Right lobe of liver (tissue), 6 donors: Measurements from ENCODE around the gene TNS3. TPM values are rescaled to one million over a fixed set of nuclear protein-coding genes. Genes with fewer than 3 reads are reported as not detected.
A peak's percentile ranks its signal among the peaks of the same experiment; 100 is the strongest.

Experiments
- ATAC-seq, 4 donors: fragments of 200-7000 bp; cut with Tn5 transposase; one replicate each; pipeline ENCODE4 v1.9.1; 2020; ENCODE audit warnings: mild to moderate bottlenecking in 4 of 4, moderate library complexity in 4 of 4
- DNase-seq, 3 donors: peaks; one replicate each; pipeline ENCODE4 v3.0.0-alpha.2; 2020
- H3K27ac ChIP-seq, 3 donors: fragments of 200-600 bp; one replicate each; pipeline ENCODE4 v1.8.0; 2022
- H3K27me3 ChIP-seq, 2 donors: fragments of 200-600 bp; one replicate each; pipeline ENCODE4 v1.8.0; 2022
- H3K36me3 ChIP-seq, 4 donors: fragments of 200-600 bp; sonication (generic) in 1 of 4; one replicate each; pipeline versions ENCODE4 v1.5.1 to v1.8.0; 2017 to 2022; ENCODE audit warnings: control low read depth in 1 of 4
- H3K4me1 ChIP-seq, 4 donors: fragments of 200-600 bp; sonication (generic) in 1 of 4; one replicate each; pipeline versions ENCODE4 v1.5.1 to v1.8.0; 2017 to 2022; ENCODE audit warnings: control low read depth in 1 of 4
- H3K4me3 ChIP-seq, 3 donors: fragments of 200-600 bp; one replicate each; pipeline ENCODE4 v1.8.0; 2022
- H3K9me3 ChIP-seq, 4 donors: fragments of 200-600 bp; sonication (generic) in 1 of 4; one replicate each; pipeline versions ENCODE4 v1.5.1 to v1.8.0; 2017 to 2022; ENCODE audit warnings: control low read depth in 1 of 4
- POLR2A ChIP-seq: fragments of 450-650 bp; IDR thresholded peaks from one replicate; pipeline ENCODE4 v1.6.1; 2017; ENCODE audit warnings: antibody characterized with exemption, mild to moderate bottlenecking
- WGBS: methylation state at CpG from one replicate; pipeline ENCODE4 v1.1.6; 2018; ENCODE audit warnings: low coverage, low lambda C conversion rate; ENCODE audit not compliant: insufficient coverage; ENCODE audit errors: missing lambda C conversion rate; 5-methylcytosine and 5-hydroxymethylcytosine counted together
- intact Hi-C, 2 donors: fragments of 100-400 bp; cut with DNase I; formaldehyde crosslinking; loops; one replicate each; pipeline versions ENCODE4 v1.11.2 to v1.14.1; 2022
- total RNA-seq, 6 experiments: library from RNA; depleted of rRNA in 2 of 6; stranded (reverse); fragments of >200 nt in 2 of 6; fragmentation: NEBNext Ultra II Directional in 3 of 6; extraction: Animal tissue kit (Norgen Biotek cat#: 25700) in 3 of 6; gene quantifications; one replicate each; pipeline versions ENCODE4 v1.1.0 to v1.2.4, GENCODE V29; 2016 to 2023
- TF ChIP-seq, protein P1 (sequence below), 4 donors: fragments of 200-600 bp in 3 of 4; fragments of 450-650 bp in 1 of 4; IDR thresholded peaks; one replicate each; pipeline versions ENCODE4 v1.5.1 to v1.8.0; 2016 to 2022; ENCODE audit warnings: antibody characterized with exemption in 4 of 4, mild to moderate bottlenecking in 2 of 4
- donor health status: DM: no; HTN: yes; CAD: no.
- donor health status: DM: no; HTN: no; CAD: no.
- donor health status: DM: no; HTN: no; CAD: no.
- donor health status: DM: no; HTN: yes; CAD: no.
- donor health status: DM: no; HTN: yes; CAD: no.

TNS3 gene
- total RNA-seq, 6 experiments from 2014 or later, result 51.2 to 95.0 (median 58.4) TPM

DNA sequence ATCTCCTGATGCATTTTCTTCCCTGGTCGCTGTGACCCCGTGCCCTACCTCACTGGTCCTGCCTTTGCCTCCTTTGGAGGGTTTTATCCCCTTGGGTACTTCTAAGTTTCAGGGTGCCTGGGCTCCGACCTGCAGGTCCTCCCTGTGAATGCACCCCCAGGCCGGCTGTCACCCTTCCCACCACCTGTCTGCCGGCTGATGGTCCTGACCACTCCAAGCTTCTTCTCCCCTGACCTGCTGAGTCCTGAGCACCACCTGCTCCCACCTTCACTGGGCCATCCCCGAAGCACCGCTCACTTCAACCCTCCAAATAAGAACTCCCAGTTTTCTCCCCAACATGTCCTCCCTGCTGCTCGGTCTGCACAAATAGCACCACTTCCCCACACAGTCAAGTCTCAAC, 33.4 kb downstream of the TNS3 start:
- no peak overlapping the region for H3K4me3 ChIP-seq
- DNase-seq (no peak), ATAC-seq (no peak)
- no peaks in the 10 kb centered on the region for H3K27me3 ChIP-seq
- TF ChIP-seq, protein P1, sequence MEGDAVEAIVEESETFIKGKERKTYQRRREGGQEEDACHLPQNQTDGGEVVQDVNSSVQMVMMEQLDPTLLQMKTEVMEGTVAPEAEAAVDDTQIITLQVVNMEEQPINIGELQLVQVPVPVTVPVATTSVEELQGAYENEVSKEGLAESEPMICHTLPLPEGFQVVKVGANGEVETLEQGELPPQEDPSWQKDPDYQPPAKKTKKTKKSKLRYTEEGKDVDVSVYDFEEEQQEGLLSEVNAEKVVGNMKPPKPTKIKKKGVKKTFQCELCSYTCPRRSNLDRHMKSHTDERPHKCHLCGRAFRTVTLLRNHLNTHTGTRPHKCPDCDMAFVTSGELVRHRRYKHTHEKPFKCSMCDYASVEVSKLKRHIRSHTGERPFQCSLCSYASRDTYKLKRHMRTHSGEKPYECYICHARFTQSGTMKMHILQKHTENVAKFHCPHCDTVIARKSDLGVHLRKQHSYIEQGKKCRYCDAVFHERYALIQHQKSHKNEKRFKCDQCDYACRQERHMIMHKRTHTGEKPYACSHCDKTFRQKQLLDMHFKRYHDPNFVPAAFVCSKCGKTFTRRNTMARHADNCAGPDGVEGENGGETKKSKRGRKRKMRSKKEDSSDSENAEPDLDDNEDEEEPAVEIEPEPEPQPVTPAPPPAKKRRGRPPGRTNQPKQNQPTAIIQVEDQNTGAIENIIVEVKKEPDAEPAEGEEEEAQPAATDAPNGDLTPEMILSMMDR (IDR thresholded peaks at IDR 0.05), result no peak
- TF ChIP-seq POLR2A, result no peak
- intact Hi-C loops, result no loop called here
- H3K27ac ChIP-seq, result no peak overlapping the region
- no peaks in the 10 kb centered on the region for H3K9me3 ChIP-seq
- WGBS, result 92% methylated on average over 5 of the region's 8 CpGs
- peaks cover 0 to 6% (median 0%) of the 10 kb centered on the region in 4 donors for H3K36me3 ChIP-seq
- no peaks in the 10 kb centered on the region for H3K4me1 ChIP-seq

DNA sequence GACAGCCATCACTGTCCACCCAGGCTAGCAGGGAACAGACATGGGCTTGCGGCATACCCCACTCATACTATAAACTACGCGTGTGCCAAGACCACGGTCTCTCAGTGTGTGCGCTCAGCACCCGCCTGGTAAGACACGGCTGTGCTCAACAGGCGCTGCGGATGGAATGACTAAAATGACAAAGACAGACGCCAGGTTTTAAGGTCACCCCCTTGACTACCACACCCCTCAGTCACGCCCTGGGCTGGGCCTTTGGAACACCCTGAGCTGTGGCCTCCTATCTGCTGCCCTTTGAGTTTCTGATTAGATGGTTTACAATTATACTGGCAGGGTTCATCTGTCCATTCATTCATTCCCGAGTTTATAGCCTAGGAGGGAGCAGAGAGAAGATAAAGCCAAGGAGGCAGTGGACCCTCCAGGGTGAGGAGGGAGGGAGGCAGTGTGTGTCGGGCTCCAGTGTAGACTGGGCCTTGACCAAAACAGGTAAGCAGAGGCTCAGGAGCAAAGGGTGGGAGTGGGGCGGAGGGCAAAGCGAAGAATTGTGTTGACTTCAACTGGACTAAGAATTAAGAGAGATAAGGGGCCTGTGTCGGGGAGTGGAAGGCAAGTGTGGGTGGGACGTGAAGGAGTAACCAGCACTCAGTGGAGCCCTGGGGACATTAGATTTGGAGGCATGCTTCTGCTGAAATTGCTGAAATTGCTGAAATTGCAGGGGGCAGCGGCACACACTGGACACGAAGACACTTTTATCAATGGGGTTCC, 35.0 kb downstream of the TNS3 start:
- Histone ChIP-seq H3K36me3 (peaks cover 0 to 6% (median 0%) of the 10 kb centered on the region in 4 donors), H3K4me1 (no peaks in the 10 kb centered on the region), H3K27me3 (no peaks in the 10 kb centered on the region), H3K4me3 (no peak overlapping the region), H3K9me3 (no peaks in the 10 kb centered on the region), H3K27ac (no peak overlapping the region)
- DNase-seq, result no peak
- intact Hi-C loops, result no loop called here
- WGBS, result 81% methylated on average over 17 of the region's 19 CpGs
- ATAC-seq, result no peak
- TF ChIP-seq, protein P1 (IDR thresholded peaks at IDR 0.05), result no peak
- no peak for TF ChIP-seq POLR2A

DNA sequence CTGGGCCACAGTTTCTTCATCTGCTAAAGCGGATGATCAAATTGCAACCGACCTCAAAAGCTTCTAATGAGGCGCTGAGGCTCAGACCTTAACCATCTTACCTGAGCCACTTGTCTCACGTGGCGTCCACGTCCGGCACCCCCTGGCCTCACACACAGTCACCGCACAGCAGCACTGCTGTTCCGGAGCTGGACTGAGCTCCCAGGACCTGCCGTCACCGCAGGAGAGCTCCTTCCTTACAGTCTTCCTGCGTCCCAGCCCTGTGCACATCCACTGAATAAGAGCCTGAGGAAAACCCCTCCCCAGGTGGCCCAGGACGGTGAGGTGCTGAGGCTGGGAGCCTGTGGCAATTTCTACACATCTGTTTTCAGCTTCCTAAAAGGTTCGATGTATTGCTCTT, 35.7 kb downstream of the TNS3 start:
- intact Hi-C loops, result no loop called here
- ATAC-seq (no peak), DNase-seq (no peak)
- Histone ChIP-seq H3K4me1 (no peaks in the 10 kb centered on the region), H3K4me3 (no peak overlapping the region), H3K27ac (no peak overlapping the region), H3K36me3 (peaks cover 0 to 6% (median 0%) of the 10 kb centered on the region in 4 donors), H3K27me3 (no peaks in the 10 kb centered on the region), H3K9me3 (no peaks in the 10 kb centered on the region)
- no peak for TF ChIP-seq POLR2A
- 93% methylated on average over 7 of the region's 14 CpGs for WGBS

DNA sequence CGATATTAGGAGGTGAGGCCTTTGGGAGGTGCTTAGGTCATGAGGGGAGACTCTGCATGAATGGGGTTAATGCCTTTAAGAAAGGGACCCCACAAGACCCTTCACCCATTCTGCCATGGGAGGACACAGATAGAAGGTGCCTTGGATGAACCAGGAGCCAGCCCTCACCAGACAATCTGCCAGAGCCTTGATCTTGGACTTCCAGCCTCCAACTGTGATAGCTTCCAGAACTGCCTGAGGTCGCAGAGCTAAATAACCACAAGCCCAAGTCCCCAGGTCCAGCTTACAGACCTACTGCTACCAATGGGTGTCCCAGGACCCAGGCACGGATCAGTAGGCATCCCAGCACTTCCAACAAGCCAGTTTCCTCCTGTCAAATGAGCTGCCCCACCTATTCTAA, 37.5 kb downstream of the TNS3 start:
- intact Hi-C loops, result no loop called here
- ATAC-seq, result no peak
- no peaks in the 10 kb centered on the region for H3K9me3 ChIP-seq
- H3K4me1 ChIP-seq, result peaks cover 0 to 7% (median 3%) of the 10 kb centered on the region in 4 donors
- 100% methylated on average over 2 of the region's 3 CpGs for WGBS
- peaks cover 0 to 6% (median 0%) of the 10 kb centered on the region in 4 donors for H3K36me3 ChIP-seq
- DNase-seq, result no peak
- no peak overlapping the region for H3K4me3 ChIP-seq
- H3K27me3 ChIP-seq, result no peaks in the 10 kb centered on the region
- H3K27ac ChIP-seq, result no peak overlapping the region
- no peak for TF ChIP-seq POLR2A
- TF ChIP-seq, protein P1 (IDR thresholded peaks at IDR 0.05), result no peak

DNA sequence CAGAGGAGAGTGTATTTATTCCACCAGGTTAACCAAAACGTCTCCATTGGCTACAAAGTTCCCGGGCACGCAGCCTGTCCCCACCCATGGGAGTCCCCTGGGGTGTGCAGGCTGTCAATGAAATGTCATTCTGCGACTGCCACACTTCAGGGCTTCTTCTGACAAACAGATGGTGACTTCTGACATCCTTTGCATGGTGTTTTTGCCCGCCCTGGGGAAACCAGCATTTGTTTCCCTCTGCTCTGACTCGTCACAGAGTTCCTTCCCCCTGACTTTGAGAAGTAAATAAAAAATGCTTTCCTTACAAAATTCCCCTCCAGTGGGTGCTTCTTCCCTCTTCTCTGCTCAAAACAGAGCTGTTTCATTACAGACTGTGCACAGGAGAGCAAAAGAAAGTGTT, 38.2 kb downstream of the TNS3 start:
- no peak overlapping the region for H3K4me3 ChIP-seq
- H3K36me3 ChIP-seq, result peaks cover 0 to 6% (median 0%) of the 10 kb centered on the region in 4 donors
- intact Hi-C loops, result no loop called here
- peak in 1 of 4 donors; percentile 13 for ATAC-seq
- H3K27me3 ChIP-seq, result no peaks in the 10 kb centered on the region
- peak overlapping the region in 1 of 3 donors; percentile 22 for H3K27ac ChIP-seq
- 59% methylated on average over 3 of the region's 6 CpGs for WGBS
- no peaks in the 10 kb centered on the region for H3K9me3 ChIP-seq
- peaks cover 0 to 12% (median 6%) of the 10 kb centered on the region in 4 donors for H3K4me1 ChIP-seq
- TF ChIP-seq POLR2A, result no peak
- DNase-seq, result no peak
